Uterus (tissue), 2 donors: ENCODE measurements around the gene SLC17A4.

ENCODE experiments used
- POLR2A ChIP-seq, 2 donors: fragments of 450-650 bp; IDR thresholded peaks; one replicate each; pipeline ENCODE4 v1.6.1; 2016; ENCODE audit warnings: antibody characterized with exemption in 2 of 2, mild to moderate bottlenecking in 1 of 2, moderate library complexity in 1 of 2
- TF ChIP-seq, protein P1 (sequence below), 4 experiments: fragments of 200-600 bp in 2 of 4; fragments of 450-650 bp in 2 of 4; sonication (generic) in 2 of 4; IDR thresholded peaks; one replicate each; pipeline ENCODE4 v1.5.1; 2016 to 2019; ENCODE audit warnings: antibody characterized with exemption in 4 of 4, mild to moderate bottlenecking in 2 of 4, moderate library complexity in 1 of 4

DNA sequence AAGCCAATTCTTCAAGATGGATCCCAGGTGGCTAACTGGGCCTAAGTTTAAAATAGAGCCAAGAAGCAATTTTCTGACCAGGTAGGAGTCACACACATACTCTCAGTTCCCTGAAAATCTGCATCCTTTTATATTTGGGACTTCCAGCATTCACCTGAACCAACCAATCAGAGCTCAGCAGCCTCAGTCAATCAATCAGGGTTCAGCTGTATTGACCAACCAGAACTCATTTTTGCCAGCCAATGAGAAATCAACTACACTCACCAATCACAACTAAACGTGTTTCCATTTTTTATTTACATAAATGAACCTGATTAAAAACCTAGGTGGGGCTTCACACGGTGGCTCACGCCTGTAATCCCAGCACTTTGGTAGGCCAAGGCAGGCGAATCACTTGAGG, 37.5 kb downstream of the SLC17A4 start:
- TF ChIP-seq POLR2A (IDR thresholded peaks at IDR 0.05), result no peak
- TF ChIP-seq, protein P1, sequence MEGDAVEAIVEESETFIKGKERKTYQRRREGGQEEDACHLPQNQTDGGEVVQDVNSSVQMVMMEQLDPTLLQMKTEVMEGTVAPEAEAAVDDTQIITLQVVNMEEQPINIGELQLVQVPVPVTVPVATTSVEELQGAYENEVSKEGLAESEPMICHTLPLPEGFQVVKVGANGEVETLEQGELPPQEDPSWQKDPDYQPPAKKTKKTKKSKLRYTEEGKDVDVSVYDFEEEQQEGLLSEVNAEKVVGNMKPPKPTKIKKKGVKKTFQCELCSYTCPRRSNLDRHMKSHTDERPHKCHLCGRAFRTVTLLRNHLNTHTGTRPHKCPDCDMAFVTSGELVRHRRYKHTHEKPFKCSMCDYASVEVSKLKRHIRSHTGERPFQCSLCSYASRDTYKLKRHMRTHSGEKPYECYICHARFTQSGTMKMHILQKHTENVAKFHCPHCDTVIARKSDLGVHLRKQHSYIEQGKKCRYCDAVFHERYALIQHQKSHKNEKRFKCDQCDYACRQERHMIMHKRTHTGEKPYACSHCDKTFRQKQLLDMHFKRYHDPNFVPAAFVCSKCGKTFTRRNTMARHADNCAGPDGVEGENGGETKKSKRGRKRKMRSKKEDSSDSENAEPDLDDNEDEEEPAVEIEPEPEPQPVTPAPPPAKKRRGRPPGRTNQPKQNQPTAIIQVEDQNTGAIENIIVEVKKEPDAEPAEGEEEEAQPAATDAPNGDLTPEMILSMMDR (IDR thresholded peaks at IDR 0.05), result no peak
